Activated CD4-positive, alpha-beta T cell treated with anti-CD3 and anti-CD28 coated beads, Interleukin-2, amount 50 U/mL, for 24 hours (primary cell): Measurements from ENCODE around the gene TCAF2.
"Not testable (repeated sequence)": the region's sequence is repeated elsewhere in the genome, so short reads cannot be mapped to it uniquely, and the experiment has no call there.

Experiments
- DNase-seq, 2 donors: peaks; one replicate each; pipeline ENCODE4 v3.0.0-alpha.2; 2020; ENCODE audit warnings: low read depth in 1 of 2, low spot score in 1 of 2

TCAF2 gene

DNA sequence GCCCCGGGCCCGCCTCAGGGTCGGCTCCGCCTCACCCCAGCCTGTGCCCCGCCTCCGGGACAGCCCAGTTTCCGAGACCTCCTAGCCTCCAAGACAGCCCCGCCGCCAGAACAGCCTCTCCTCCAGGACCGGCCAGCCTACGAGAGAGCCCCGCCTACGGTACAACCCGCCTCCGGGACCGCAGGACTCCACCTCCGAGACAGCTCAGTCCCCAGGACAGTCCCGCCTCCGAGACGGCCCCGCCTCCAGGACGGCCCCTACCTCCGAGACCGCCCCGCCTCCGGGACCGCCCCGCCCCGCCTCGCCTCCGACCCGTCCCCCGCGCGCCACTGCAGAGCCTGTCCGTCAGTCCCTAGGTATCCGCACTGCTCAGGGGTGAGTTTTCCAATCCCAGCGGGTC is at the start of gene TCAF2:
TSS of gene TCAF2 (plus strand) at position 329 of the 400 bp plus-strand sequence.
- DNase-seq = peak; percentile 54 to 66

DNA sequence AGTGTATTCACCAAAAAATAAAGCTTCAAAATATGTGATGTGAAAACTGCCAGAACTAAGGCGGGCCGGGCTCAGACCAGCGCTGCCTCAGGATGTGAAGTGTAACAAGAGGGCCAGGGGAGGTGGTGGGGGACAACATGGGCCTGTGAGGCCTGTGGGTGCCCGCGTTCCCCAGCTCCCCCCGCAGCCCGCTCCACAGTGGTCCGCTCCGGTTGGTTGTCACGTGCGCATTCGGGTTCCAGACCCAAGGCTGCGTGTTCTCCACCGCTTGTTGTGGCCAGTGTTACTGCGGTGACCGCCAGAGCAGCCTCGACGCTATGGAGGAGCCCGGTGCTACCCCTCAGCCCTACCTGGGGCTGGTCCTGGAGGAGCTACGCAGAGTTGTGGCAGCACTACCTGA is 49.3 kb upstream of the TCAF2 start, which contains the start of gene CTAGE15:
TSS of gene CTAGE15 (plus strand) at position 301 of the 400 bp plus-strand sequence. CDS start at position 318, 17 bp downstream.
- DNase-seq = not testable (repeated sequence)

DNA sequence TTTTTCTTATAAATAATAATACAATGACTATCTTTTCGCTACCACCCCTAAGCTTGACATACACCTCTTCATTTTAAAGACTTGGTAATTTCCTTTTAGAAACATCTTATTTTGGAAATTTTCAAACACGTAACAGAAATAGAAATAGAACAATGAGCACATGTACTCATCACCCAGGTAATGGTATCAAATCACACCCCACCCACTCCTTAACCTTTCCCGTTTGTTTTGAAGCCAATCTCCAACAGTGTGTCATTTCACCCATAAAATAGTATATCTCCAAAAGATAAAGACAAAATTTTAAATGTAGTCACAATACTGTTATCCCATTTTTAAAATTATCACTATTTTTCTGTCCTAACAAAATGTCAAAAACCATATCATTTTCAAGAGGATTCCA is 32.6 kb upstream of the TCAF2 start:
- DNase-seq = not testable (repeated sequence)

DNA sequence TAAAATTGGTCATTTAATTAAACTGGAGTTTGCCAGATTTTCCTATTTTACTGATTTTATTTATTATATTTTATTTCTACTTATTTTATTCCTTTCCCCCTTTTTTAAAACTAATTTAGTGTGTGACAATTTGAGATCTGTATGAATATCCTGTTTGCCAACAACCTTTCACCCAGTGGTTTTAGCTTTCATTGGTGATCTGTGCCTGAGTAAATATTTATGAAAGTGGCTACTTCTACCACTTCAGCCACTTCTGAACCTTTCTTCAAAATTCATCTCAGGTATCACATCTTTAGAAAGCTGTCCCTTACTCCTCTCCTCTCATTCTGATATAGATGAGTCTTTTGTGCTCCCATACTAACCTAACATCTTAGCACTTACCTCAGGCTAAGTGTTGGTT is 30.9 kb upstream of the TCAF2 start:
- DNase-seq = not testable (repeated sequence)

DNA sequence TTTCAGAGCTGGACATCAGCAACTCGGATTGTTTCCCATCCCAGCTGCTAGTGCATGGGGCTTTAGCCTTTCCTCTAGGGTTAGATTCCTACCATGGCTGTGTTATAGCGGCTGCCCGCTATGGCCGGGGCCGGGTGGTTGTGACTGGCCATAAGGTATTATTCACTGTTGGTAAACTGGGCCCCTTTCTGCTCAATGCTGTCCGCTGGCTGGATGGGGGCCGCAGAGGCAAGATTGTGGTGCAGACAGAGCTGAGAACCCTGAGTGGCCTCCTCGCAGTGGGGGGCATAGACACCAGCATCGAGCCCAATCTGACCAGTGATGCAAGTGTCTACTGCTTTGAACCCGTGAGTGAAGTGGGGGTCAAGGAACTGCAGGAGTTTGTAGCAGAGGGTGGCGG is 22.7 kb upstream of the TCAF2 start:
- not testable (repeated sequence) for DNase-seq

DNA sequence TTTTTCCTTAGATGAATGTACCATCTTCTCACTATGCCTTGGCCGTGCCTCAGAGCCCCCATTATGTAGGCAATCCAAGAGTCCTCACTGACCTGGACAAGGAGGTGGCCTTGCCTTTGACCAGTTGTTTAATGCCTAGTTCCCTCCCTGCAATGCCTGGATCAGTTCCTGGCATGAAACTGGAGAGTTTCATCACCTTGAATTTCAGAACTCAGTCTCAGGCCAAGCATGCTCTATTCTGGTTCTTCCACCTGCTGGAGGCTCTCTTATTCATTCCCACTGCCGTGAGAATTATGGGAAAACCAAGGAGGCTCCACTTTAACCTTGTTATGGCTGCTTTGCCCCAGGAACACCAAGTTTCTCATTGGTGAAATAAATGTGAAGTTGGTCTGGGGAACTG is 17.2 kb upstream of the TCAF2 start:
- not testable (repeated sequence) for DNase-seq

DNA sequence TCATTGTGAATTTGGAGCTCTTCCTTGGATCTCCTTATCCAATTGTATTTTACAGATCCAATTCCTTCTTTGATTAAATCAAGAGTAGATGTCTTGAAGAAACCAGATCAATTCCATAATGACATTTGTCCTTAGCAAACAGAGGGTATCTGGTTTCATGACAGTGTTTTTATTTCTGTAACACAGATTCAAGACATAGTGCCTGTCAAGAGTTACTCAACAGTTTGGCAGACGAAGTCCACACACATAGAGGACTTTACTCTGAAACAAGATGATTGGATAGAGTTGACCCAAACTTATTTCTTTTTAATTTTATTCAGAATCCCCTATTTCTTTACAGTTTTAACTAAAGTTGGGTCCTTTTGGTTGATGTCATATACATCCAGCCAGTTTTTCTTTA is 14.7 kb upstream of the TCAF2 start:
- not testable (repeated sequence) for DNase-seq

DNA sequence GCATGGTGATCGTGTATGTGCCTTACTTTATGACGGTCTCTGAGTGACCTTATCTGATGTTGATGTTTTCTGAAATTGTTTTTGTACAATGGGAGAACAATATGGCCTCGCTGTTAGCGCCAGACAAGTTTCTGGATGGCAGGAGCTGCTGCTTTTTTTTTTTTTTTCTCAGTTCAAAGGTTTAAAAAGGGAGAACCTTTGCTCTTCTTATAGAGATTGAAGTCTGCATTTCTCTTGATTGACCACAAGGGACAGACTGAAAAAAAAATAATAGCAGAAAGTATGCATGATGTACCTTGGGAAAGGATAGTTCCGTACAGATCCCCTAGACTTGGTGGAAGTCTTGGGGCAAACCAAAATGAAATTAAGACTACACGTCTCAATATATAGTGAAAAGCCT is 5.2 kb upstream of the TCAF2 start:
- not testable (repeated sequence) for DNase-seq

DNA sequence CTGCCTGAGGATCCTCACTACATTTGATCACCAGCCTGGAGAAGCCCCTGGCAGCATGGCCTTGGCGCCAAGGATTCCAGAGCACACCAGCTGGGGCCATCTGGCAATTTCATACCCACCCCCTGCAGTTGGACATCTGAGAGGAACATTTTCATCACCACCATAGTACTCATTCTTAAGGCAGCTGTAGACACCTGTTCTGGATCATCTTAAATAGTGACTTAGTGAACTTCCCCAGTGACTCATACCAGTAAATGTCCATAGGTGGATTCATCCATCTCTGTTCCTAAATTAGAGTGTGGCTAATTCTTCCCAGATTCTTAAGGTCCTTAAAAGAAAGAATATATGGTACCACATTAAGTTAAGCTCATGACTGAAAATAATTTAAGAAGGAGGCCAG is 3.6 kb upstream of the TCAF2 start:
- DNase-seq = not testable (repeated sequence)

DNA sequence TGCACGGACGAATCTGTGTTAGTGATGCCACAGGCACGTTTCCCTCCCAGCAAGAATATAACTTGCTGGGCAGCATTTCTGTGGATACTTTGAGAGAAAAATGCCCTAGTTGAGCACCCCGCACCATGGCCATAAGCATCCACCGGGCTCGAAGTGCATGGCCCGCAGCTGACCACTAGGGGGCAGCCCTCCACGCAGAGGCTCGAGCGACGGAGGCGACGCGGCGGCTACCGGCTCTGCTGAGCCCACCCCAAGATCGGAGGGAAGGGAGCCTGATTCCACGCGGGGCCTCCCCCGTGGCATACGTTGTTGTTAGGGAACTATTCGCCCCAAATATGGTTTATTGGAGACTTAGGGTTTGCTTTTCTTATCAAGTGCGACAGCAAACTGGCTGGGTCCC is 716 bp upstream of the TCAF2 start:
- DNase-seq = peak in 1 of 2 donors; percentile 47

DNA sequence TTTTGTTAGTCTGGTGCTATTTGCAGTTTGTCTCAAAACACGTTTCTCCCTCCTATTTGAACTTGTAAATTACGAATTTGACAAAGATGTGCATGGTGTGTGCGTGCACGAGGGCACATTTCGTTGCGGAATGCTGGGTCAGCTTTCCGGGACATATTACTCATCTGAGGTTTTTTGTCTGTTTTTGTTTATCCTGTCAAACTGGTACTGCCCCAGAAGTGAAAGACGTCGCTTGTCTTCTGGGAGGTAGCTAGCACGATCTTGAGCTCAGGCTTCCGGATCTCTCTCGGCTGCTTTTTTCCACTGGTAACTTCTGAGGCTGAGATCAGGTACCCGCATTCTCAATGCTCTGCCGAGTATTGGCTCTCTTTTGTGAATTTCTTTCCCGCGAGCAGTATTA is 401 bp downstream of the TCAF2 start:
- DNase-seq = not testable (repeated sequence)

DNA sequence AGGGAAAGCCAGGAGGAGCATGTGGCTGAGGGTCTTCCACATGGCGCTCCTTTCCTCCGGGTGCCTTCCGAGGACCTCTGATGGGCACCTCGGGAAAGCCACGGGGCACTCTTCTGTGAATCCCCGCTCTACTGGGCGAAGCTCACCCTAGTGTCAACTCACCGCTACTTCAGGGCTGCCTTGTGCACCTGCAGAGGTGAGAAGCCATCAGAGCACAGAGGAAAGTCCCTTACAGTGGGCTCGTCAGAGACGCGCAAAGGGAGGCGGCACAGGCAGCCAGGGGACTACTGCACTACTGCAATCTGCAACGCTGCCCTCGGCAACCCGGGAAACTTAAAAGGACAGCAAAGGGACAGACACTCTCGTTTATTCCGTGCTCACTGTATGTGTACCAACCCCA is 1.4 kb downstream of the TCAF2 start:
- DNase-seq = not testable (repeated sequence)

DNA sequence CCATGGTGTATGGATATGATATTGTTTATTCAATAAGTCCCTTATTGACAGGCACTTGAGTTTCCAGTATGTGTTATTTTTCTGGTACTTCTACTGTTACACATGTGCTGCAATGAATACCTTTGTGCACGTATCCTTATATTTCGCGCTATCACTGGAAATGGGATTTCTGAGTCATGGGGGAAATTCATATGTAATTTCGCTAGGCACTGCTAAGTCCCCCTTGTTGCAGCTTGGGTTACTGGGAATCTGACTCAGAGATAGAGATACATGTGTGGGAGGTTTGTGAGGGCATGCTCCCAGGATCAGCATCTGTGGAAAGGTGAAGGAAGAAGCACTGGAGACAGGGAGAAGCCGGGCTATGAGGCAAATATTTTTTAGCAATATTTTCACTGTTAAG is 9.9 kb downstream of the TCAF2 start:
- not testable (repeated sequence) for DNase-seq

DNA sequence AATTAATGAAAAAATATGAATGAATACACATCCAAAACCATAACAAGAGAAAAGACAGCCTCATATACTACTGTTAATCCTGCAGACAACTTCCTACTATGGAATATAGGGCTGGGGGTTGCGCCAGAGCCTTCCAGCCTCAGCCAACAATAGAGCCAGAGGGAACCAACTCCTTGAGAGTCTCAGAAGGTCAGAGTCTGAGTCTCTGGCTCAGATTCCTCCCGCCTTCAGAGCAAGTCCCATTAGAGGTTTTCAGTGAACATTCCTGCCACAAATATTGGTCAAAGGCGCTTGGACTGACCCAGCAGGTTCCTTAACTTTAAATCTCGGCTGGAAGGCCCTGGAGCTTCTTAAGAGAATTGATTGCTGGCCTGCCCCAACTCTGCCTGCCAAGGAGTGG is 11.7 kb downstream of the TCAF2 start:
- DNase-seq = not testable (repeated sequence)

DNA sequence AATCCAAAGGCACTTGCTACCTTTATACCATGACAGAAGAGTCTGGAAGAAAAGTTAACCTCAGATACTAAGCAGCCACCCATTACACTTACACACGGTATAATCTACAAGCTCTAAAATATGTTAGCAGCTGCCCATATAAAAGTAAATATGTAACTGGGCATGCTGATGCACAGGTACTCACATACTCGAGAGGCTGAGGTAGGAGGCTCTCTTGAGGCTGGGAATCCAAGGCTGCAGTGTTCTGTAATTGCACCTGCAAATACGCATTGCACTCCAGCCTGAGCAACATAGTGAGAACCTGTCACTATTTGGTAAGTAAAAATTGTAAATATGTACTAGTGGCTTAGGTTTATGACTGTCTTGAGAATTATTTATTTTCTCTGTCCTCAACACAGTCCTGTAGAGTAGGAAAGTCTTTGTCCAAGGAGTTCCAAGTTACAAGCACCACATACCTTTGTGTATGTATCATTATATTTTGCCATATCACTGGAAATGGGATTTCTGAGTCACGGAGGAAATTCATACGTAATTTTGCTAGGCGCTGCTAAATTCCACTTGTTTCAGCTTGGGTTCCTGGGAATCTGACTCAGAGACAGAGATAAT is 12.3 kb downstream of the TCAF2 start:
- not testable (repeated sequence) for DNase-seq

DNA sequence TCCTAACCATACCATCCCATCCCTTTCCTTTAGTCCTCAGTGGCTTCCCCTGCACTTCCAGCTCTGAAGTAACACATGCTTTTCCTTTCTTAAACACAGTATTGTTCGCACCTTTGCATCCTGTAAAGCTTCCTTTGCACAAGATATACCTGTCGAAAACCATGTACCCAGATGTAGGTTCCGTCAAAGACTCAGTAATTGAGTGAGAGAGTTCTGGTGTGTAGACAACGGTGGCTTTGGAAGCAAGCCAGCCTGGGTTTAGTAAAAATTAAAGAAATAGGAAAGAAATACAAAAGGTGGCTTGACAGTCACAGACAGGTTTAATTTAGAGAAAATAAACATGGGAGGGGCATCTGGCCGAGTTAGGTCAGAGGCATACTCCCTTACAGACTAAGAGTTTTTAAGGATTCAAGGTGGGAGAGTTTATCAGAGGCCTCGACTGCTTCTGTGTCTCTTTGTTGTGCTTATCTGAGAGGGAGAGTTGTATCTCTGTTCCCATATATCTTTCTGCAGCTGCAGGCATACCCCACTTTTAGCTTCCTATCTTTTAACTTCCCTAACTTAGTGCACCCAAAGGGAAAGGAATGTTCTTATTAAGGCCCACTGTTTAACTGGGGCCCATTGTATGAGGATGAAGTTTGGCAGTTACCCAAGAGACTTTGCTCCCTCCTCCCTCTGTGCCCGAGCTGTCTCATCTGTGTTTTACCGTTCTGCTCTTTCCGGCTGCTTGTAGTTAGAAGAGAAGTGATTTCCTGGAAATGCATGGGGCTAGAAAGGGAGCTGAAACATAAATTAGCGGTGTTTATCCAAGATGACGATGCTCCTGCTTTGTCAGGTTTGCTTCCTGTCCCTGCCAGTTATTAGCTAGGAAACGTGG is 14.8 kb downstream of the TCAF2 start:
- not testable (repeated sequence) for DNase-seq

DNA sequence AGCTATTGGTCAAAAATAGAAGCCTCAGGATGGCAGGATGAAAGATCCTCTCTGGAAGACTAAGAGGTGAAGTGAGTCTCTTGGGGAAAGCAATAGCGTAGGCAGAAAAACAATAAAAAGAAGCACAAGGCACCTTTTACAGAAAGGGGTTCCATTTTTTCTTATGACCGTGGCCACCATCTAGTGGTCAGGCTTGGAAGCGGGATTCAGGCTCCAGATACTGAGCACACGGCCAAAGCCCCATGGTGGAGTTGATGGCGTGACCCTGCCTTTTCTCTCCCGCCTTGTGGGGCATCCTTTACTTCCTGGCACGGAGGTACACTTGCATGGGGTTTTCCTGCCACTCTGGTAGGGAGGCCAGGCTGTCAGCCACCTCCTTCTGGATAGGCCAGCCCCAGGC is 18.6 kb downstream of the TCAF2 start:
- DNase-seq = not testable (repeated sequence)

DNA sequence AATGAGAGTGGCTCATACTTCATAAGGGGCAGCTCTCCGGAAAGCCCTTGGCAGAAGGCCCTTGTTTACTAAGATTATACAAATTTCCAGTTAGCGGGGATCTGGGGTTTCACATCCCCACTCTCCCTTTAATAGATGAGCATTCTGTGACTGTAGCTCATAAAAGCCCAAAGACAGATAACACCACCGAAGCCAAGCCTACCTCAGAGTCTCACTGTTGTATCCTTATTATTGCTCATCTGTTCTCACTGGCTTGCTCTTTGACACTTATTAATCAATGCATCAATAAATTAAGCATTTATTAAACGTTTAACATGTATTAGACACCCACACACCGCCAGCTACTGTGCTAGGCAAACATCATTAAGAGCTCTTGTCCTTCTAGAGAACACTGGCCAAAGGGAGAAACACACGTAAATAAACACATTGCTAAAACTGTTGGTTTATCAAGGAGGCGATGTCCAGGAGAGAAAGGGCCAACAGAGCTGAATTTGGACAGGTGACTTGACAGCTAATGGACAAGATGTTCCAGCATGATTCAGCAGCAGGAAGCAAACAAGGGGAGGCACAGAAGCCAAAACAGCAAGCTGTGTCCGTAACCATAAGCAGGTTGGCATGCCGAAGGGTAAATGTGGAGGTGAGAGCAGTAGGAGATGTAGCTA is 19.9 kb downstream of the TCAF2 start:
- not testable (repeated sequence) for DNase-seq

DNA sequence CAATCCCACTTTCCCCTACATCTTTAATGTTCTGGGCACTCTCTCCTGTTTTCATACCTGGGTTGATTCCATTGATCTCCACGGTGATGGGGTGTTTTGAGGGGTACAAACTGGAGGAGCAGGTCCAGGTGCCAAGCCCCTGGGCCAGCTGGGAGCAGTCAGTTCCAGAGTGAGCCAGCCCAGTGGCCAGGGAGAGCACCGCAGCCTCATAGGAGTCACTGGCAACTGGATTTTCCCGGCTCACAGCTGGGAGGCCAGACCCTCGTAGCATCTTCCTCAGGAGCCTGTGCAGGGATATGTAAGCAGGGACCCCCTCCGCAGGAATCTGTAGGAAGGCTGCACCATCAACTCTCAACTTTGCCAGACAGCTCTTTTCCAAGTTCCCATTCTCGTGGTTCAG is 25.8 kb downstream of the TCAF2 start:
- DNase-seq = not testable (repeated sequence)

DNA sequence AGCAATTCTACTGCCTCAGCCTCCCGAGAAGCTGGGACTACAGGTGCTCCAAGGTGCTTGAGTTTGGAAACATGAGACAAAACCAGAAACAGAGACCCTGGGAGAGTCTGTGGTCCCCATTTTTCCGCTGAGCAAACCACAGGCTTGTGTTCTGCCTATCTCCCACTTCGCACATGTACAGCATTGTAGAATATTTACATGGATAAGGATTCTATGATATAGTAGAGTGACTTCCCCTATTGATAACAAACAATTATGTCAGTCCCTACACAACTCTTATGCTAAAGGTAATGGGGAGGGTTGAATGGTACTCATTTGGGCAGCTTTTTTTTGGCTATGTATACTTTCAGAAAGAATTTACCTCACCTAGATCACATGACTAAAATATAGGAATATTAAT is 29.1 kb downstream of the TCAF2 start:
- DNase-seq = not testable (repeated sequence)

DNA sequence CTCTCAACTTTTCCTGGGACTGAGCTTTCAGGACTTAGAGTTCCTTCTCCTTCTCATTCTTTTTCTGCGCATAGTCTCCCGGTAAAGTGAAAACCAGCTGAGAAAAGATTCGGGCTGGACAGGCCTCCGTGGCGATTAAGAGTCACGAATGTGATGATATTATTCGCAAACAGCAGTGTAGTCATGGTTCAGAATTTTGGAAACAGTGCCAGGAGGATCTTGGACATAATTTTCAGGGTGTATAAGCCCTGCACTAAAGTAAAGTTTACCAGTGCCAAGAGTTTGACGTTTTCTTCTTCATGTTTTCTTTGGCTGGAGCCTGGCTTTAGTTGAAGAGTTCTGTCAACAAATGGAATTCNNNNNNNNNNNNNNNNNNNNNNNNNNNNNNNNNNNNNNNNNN is 29.7 kb downstream of the TCAF2 start:
- not testable (repeated sequence) for DNase-seq
